ENCODE data around the gene FBLN2.

Gene FBLN2

GRCh38 chr3:13628841-13629551 is 80.1 kb downstream of the FBLN2 start:
- TF ChIP-seq TCF12 (IDR thresholded peaks at IDR 0.05; ENCODE audit: low read depth) (no peak), USF1 (IDR thresholded peaks at IDR 0.05) (no peak), FOXM1 (IDR thresholded peaks at IDR 0.05; ENCODE audit: borderline replicate concordance, low read depth) (no peak), NFIC (IDR thresholded peaks at IDR 0.05) (no peak), CREB1 (IDR thresholded peaks at IDR 0.05; ENCODE audit: low read depth) (no peak), YY1 (IDR thresholded peaks at IDR 0.05; ENCODE audit: low read depth) (no peak), MAX (IDR thresholded peaks at IDR 0.05) (no peak), CEBPB (IDR thresholded peaks at IDR 0.05) (no peak), REST (IDR thresholded peaks at IDR 0.05; ENCODE audit: low read depth) (no peak)

- no peak for TF ChIP-seq EP300 (IDR thresholded peaks at IDR 0.05; ENCODE audit: borderline replicate concordance)
- no peak for TF ChIP-seq NFIC (IDR thresholded peaks at IDR 0.05)
- no peak for TF ChIP-seq MAX (IDR thresholded peaks at IDR 0.05)
- TF ChIP-seq REST (IDR thresholded peaks at IDR 0.05; ENCODE audit: low read depth), result no peak
- TF ChIP-seq YY1 (IDR thresholded peaks at IDR 0.05; ENCODE audit: low read depth), result no peak
- no peak for TF ChIP-seq TAF1 (IDR thresholded peaks at IDR 0.05; ENCODE audit: low read depth)
- TF ChIP-seq TCF12 (IDR thresholded peaks at IDR 0.05; ENCODE audit: low read depth), result no peak
- no peak for TF ChIP-seq ZBTB7A (IDR thresholded peaks at IDR 0.05; ENCODE audit: low read depth)
- TF ChIP-seq TEAD4 (IDR thresholded peaks at IDR 0.05), result no peak
- TF ChIP-seq CREB1 (IDR thresholded peaks at IDR 0.05; ENCODE audit: low read depth), result no peak
- TF ChIP-seq RAD21 (IDR thresholded peaks at IDR 0.05; ENCODE audit: low read depth), result no peak
- TF ChIP-seq CEBPB (IDR thresholded peaks at IDR 0.05), result no peak
- no peak for TF ChIP-seq USF1 (IDR thresholded peaks at IDR 0.05)
- TF ChIP-seq FOXM1 (IDR thresholded peaks at IDR 0.05; ENCODE audit: borderline replicate concordance, low read depth), result no peak
- no peak for TF ChIP-seq EGR1 (IDR thresholded peaks at IDR 0.05)
Measured at GRCh38 chr3:13629644-13630043, 80.7 kb downstream of the FBLN2 start.

- TF ChIP-seq YY1 (IDR thresholded peaks at IDR 0.05; ENCODE audit: low read depth) (no peak), MAX (IDR thresholded peaks at IDR 0.05) (no peak), USF1 (IDR thresholded peaks at IDR 0.05) (no peak), NFIC (IDR thresholded peaks at IDR 0.05) (no peak), EGR1 (IDR thresholded peaks at IDR 0.05) (no peak), ZBTB7A (IDR thresholded peaks at IDR 0.05; ENCODE audit: low read depth) (no peak), TCF12 (IDR thresholded peaks at IDR 0.05; ENCODE audit: low read depth) (no peak), TAF1 (IDR thresholded peaks at IDR 0.05; ENCODE audit: low read depth) (no peak), REST (IDR thresholded peaks at IDR 0.05; ENCODE audit: low read depth) (no peak), RAD21 (IDR thresholded peaks at IDR 0.05; ENCODE audit: low read depth) (no peak), CREB1 (IDR thresholded peaks at IDR 0.05; ENCODE audit: low read depth) (no peak), CEBPB (IDR thresholded peaks at IDR 0.05) (no peak), FOXM1 (IDR thresholded peaks at IDR 0.05; ENCODE audit: borderline replicate concordance, low read depth) (no peak), TEAD4 (IDR thresholded peaks at IDR 0.05) (no peak), EP300 (IDR thresholded peaks at IDR 0.05; ENCODE audit: borderline replicate concordance) (no peak)
Measured at GRCh38 chr3:13631256-13631655, 82.3 kb downstream of the FBLN2 start.
